Retinal pigment epithelial cell (primary cell): ENCODE results near the gene STAT6.

Source experiments
- DNase-seq: peaks from one replicate; pipeline ENCODE4 v3.0.0-alpha.2; 2010; ENCODE audit warnings: low read depth
- H3K4me3 ChIP-seq: 2 replicates; pipeline ENCODE4 v1.5.1; 2011; ENCODE audit warnings: mild to moderate bottlenecking, low read length, control low read depth, moderate library complexity
- CTCF ChIP-seq: conservative IDR thresholded peaks from 2 replicates; pipeline ENCODE4 v1.5.1; 2011; ENCODE audit warnings: low read depth, low read length, control low read depth, inconsistent platforms

Gene STAT6

GRCh38 chr12:57135527-57136326 is 24.6 kb upstream of the STAT6 start:
- H3K4me3 ChIP-seq = no peak overlapping the region
- DNase-seq = no peak
- TF ChIP-seq CTCF = no peak

GRCh38 chr12:57134949-57135348 is 23.8 kb upstream of the STAT6 start:
- no peak for TF ChIP-seq CTCF
- H3K4me3 ChIP-seq = no peak overlapping the region

GRCh38 chr12:57133916-57134315 is 22.8 kb upstream of the STAT6 start:
- DNase-seq = no peak
- TF ChIP-seq CTCF = no peak
- H3K4me3 ChIP-seq = no peak overlapping the region

More at GRCh38 chr12:57134949-57135348, 23.8 kb upstream of the STAT6 start:
- no peak for DNase-seq

- DNase-seq = no peak
- H3K4me3 ChIP-seq = peak overlapping the region; percentile 11
- TF ChIP-seq CTCF = peak; percentile 13
Measured at GRCh38 chr12:57133013-57133569, 21.9 kb upstream of the STAT6 start.

GRCh38 chr12:57131896-57132744 is 21.0 kb upstream of the STAT6 start:
- no peak for TF ChIP-seq CTCF
- no peak for DNase-seq
- no peak overlapping the region for H3K4me3 ChIP-seq

- DNase-seq = no peak
- peak overlapping the region; percentile 13 for H3K4me3 ChIP-seq
- TF ChIP-seq CTCF = no peak
Measured at GRCh38 chr12:57130941-57131340, 19.8 kb upstream of the STAT6 start.
